Stimulated activated naive CD4-positive, alpha-beta T cell treated with Interleukin-2 at 50 U/mL for 16 hours (primary cell): ENCODE measurements around the gene EPB41L4B.
"Not testable (repeated sequence)": the region's sequence is repeated elsewhere in the genome, so short reads cannot be mapped to it uniquely, and the experiment has no call there.

Experiments used
- DNase-seq: peaks from one replicate; lab custom pipeline; 2025; lab: John Stamatoyannopoulos, UW

EPB41L4B gene

DNA sequence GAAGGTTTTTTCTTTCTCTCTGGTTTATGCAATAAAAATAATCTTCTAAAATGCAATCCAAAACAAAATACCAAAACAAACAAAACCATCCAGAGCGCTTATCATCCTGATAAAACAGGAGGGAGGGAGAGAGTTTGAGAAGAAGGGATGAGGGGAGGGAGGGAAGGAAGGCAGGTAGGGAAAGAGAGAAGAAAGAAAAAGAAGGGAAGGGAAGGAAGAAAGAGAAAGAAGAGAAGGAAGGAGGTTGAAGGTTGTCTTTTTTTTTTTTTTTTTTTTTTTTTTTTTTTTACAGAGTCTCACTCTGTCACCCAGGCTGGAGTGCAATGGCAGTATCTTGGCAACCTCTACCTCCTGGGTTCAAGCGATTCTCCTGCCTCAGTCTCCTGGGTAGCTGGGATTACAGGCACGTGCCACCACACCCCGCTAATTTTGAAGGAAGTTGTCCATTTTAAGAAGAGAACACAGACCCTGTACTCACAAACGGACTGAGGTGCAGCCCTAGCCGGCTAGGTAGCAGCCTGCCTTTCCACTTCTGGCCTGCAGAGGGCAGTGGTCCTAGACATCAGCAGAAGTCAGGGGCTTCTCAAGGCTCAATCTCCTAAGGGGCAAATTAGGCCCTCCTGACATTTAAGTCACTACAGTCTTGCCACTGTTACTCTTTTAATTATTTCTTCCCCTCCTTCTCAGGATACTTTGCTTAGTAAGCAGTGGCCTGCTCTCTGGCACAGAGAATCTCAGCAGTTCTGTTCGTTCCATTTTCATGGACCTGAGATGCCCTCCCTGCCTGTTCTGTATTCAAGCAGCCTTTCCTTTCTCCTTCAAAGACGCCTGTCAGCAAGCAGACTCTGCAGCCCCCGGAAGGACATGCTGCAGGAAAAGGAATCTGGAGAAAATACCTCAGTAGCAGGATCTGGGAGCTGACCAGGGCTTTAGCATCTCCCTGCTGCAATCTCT, 76.4 kb downstream of the EPB41L4B start:
- DNase-seq = peak; percentile 53

DNA sequence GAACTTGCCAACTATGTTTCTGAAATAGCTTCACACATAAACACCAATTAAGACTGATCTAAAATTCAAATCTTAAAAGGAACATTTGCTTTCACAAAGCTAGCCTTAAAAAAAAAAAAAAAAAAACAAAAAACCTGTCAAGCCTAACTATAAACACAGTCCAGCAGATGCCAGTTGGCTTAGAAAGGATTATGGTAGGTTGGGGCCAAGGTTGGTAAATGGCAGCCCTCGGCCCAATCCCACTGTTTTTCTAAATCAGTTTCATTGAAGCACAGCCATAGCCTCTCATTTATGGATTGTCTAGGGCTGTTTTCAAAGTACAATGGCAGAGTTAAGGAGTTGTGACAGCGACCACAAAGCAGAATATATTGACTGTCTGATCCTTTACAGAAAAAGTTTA, 78.1 kb downstream of the EPB41L4B start:
- no peak for DNase-seq

DNA sequence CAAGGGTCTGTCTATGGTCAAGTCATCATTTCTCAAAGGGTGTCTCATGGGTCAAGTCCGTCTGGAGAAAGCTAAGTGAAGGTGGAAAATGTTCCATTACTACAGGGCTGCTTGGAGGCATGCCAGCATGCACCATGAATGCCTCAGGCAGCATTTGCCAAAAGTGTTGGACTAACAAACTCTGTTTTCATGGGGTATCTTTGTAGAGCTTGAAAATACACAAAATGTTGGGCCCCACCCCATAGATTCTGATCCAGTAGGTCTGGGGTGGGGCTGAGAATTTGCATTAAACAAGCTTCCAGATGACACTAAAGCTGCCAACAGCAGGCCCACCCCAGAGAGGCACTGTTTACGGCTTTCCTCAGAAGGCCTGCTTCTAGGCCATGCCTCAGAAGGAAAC, 78.8 kb downstream of the EPB41L4B start:
- no peak for DNase-seq

DNA sequence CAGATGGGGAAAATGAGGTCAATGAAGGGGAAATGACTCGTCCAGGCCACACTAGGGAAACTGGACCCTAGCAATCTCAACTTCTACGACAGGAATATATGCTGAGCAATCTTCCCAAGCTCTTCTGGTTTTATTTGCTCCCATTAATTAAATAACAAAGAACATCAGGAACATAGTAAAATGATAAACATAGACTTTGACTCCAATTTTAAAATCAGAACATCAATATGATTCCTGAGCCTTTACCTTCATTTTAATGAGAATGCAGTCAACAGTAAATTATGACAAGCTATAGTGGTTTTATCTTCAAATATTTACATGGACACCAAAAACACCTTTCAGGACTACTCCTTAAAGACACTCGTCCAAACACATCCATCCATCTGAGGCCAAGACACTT, 79.7 kb downstream of the EPB41L4B start:
- no peak for DNase-seq

DNA sequence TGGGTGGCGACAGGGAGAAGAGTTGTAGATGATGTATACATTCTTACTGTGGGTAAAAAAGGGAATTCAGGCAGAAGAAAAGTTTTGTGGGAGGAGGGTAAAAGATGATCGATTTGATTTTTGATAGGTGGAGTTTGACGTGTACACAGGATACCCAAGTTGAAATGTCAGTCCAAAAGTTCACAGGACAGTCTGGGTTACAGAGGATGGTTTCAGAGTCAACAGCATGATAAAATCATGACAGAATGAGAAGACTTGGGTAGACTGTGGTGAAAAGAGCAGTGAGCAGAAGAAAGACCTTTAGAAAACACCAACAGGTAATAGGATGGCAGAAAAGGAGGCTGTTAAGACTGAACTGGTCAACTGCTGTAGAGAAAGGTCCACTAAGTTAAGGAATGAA, 81.6 kb downstream of the EPB41L4B start:
- DNase-seq = no peak

DNA sequence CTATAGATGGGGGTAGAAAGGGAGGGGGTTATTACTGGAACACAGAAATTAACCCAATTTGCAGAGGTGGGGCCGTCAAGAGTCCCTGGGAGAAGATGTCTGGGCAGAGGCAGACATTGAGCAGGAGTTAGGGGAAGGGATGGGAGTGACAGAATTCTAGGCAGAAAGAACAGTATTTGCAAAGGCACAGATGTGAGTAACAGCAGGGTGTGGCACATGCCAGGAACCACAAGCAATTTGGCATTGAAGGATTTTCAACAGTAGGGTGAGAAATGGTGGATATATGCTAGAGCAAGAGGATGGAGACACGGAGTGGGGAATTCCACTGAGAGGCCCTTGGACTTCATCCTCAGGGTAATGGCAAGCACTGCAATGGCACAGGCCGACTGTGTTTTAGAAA, 82.2 kb downstream of the EPB41L4B start:
- DNase-seq = no peak

DNA sequence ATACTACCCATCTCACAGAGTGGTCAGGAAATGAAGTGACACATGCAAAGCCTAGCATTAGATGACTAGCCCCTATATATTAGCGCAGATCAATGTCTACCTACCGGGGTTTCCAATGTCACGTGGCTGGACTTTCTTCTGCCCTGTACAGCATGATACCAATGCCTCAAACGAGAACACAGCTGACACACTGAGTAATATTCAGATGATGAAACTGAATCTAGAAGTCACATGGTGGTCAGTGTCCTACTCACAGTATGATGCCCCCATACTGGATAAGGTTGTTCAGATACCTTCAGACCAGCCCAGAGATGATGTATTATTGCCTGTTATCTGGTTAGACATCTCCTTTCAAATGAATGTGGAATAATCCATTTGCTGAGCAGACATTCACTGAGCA, 82.7 kb downstream of the EPB41L4B start:
- DNase-seq = no peak

DNA sequence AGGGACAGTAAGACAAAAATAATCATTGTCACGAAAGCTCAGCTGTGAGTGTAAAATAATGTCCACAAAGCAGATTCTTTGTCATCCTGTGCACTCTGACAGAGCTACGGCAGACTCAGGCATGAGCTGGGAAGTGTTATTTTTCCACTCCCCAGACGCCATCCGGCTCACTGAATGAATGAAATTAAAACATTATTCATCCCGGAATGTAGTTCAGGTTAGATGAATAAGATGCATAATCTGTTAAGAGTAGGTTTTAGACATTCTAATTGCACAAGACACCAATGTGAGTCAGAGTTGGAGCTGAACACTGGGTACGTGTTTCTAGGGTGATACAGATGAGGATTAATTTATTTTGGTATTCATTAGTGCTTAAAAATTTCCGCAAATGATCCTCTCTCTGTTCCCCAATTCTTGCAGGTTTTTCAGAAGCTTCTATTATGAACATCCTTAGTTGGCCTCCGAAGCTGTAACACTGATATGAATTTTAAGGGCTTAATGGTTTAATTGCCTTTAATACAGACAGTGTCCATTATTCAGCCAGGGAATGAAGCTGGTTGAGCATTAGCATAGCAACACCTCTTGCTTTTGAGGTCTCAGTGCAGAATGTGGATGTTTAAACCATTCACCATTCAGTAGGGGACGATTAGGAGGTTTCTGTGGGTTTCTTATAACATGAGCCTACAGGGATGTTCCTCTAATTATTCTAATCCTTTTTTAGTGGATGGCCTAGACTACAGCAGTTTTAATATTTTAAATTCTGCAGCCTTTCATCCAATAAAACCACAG, 88.2 kb downstream of the EPB41L4B start:
- no peak for DNase-seq

DNA sequence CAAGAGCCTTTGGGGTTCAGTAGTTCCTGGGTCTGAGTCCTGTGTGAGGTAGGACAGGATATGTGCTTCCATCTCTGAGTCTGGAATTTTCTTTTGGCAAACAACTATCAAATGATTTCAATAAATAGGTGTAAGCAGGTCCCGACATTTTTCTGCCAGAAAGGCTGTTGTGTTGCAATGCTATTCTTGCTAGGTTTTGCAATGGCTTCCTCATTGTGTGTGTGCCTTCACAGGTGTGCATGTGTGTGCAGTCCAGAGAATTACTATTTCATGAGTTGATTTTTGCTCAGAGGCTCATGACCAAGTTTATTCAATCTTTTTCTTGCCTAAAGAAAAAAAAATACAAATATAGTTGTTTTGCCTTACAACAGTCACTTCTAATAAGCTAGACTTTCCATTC, 89.3 kb downstream of the EPB41L4B start:
- DNase-seq = no peak

DNA sequence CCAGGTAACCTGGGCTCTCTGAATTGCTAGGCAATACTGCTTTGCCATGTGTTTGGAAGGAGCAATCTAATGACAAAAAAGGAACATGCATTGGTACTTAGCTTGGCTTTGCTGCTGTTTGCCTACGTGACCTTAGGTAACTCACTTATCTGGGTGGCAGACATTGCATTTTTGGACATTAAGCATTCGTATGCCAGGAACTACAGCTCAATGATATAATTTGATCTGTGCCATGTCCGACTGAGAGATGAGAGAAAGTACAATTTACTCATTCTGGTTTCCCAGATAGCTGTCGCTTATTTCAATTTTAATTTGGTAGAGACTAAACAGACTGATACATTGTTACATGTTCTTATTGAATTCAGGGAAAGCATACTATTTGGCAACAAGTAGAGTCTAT, 90.6 kb downstream of the EPB41L4B start:
- DNase-seq = no peak

DNA sequence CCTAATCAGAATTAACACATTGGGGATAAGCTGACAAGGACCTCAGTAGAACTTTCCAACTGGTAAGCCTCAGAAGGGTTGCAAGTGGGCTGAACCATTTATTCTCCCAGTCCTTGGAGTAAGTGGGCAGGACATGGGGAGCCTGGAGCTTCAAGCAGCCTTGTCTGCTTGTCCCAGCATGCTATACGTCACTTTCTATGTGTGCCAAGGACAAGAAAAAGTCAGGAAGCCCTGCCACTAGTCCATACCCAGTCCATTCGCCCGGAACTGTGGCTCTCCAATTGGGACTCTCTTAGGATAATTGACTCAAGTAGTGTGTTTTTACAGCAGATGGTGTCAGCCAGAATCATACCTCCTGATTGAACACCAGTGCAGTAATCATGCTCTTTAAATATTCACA, 91.2 kb downstream of the EPB41L4B start:
- no peak for DNase-seq

DNA sequence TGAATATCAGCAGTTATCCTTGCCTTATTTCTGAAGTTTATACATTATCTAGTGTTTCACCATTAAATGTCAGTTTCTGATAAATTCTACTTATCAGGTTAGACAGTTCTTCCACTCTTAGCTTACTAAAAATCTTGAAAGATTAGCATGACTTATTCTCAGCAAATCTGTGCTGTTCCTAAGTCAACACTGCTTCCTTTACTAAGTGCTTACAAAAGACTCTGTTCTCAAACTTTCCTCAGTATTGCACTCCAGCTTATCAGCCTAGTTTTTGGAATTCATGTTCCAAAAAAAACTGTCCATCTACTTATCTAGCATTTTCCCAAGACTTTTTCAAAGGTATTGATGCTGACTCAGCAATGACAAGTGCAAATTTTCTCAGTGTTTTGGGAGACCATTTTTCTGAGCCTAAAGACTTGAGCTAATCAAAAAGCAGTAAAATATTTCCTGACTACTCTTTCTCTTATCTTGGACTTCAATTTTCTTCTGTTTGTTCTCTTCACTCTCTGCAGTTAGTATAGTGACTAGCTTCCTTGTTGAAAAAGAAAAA, 92.7 kb downstream of the EPB41L4B start:
- no peak for DNase-seq

DNA sequence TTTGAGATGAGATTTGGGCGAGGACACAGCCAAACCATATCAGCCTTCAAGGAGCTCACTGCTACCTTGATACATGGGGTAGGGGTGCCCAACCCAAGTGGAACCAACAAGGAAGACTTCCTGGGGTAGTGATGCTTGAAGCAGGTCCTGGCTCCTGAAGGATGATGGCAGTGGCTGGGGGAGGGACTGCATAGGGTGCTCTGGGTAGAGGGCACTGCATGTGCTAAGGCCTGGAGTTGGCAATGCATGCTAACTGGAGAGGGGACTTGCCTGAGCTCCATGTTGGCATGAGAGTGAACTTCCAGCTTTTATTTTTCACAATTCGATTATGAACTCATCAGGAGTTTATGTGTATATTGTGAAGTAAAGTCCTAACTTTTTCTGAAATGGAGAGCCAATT, 95.2 kb downstream of the EPB41L4B start:
- no peak for DNase-seq

DNA sequence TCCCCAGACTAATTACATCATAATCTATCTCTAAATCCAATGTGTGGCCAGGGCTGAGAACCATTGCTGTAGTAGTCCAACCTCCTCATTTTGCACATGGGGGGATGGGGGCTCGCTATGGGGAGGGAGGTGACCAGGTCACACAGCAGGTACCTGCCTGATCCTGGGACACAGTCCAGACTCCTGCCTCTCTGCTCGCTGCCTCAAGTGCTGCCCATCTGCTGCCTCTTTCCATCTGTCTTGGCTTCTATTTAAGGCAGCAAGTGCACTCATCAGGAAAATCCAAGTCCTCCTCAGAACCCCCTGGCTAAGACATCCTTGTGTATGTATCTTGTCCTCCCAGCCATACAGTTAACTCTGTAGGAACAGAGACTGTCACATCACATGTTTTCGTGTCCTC, 96.1 kb downstream of the EPB41L4B start:
- DNase-seq = no peak

DNA sequence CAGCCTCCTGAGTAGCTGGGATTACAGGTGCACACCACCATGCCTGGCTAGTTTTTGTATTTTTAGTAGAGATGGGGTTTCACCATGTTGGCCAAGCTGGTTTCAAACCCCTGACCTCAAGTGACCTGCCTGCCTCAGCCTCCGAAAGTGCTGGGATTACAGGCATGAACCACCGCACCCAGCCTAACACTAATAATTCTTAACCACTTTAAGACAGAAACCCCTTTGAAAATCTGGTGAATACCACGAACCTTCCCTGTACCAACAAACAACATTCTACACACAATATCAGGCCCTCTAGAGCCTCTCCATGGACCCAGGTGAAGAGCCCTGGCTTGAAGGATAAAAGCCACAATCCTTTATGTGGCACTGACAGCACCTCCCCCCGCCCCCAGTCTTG, 102.6 kb downstream of the EPB41L4B start:
- DNase-seq = not testable (repeated sequence)

DNA sequence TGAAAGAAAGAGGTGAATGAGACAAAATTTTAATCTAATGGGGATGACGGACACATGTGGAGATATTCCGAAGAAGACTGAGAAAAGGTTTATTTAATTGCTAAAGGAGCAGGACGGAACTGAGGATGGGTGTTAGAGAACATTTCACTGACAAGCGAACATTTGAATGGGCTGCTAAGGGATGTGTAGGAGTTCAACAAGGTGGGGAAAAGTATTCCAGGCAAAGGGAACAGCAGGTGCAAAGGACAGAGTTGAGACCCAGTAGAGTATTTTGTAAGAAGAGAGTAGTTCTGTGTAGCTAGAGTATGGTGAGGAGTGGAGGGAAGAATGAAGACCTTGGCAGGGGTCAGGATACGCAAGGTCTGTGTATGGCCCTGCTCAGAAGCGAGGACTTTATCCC, 106.4 kb downstream of the EPB41L4B start:
- no peak for DNase-seq

DNA sequence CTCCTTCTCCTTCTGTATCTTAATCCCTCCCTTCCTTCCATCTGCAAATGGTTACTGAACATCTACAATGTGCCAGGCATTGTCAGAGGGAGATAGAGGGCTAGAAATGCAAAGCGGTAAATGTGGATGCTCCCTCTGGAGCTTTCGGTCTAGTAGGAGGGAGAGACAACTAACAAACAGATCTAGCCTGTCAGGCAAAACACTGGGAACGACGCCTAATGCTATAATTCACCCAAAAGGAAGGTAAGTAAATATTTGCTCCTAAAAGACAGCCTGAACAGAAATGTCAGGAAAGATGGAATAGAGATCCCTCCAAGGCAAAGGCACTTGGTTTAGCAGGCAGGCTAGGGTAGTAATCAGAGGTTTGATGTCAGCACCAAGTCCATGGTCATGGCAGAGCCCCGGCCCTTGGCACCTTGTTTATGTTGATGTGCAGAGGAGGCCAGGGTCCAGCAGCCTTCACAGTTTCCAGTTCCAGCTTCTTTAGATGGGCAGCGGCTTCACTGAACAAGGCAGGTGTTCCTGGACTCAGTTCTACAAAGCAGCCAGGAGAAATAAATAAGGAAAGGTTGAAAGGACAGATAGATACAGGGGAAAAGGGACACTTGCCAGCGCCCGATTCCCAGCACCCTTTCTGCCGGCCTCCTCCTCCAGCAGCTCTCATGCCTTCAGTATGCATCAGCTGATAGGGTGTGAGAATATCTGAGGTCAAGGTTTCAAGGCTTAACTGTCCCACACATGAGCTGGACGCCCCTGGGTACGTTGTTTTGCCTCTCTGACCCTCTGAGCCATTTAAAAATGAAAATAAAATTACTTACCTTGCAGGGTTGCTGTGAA, 107.4 kb downstream of the EPB41L4B start:
- no peak for DNase-seq

DNA sequence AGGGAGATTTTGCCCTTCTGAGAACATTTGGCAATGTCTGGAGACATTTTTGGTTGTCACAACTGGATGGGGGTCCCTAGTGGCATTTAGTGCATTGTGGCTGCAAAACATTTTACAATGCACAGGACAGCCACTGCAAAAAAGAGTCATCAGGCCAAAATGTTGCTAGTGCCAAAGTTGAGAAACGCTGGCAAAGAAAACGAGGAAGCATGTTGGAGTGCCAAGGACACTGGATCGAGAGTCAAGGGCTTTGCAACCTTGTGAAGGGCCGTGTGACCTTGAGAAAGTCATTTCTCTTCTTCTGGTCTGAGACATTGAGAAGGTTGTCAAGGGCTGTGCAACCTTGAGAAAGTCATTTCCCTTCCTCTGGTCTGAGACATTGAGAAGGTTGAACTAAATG, 108.1 kb downstream of the EPB41L4B start:
- DNase-seq = no peak

DNA sequence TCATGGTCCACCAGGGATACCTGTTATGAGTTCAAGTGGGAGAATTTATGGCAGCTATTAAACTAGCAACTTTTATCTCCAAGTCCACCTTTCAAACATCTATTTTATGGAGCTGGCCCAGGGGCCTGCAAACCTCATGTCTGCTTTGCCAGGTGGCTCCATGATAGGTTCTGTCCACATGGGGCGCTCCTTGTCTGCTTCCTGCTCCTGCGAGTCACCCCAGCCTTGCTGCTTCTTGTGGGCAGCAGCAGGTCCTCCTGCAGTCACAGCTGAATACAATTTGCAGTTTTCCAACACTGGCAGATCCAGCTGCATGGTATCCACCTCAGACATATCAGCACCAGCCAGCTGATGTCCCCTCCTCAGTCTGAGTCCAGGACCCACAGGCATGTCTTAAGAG, 114.2 kb downstream of the EPB41L4B start:
- DNase-seq = no peak

DNA sequence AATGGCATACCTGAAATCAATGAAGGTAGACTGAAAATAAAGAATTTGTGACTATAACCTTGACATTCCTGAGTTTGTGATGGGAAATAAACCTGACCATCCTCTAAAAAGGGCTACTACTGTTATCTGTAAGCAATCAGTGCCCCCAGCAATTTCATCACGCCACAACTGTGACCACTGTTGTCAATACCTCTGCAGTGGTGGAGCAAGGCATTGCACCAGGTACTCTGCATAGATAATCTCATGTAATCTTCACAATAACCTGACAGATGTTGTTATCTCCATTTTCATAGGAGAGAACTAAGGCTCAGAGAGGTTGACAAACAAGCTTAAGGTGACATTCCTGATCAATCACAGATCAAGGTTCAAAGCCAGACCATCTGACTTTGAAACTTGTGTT, 115.3 kb downstream of the EPB41L4B start:
- no peak for DNase-seq

DNA sequence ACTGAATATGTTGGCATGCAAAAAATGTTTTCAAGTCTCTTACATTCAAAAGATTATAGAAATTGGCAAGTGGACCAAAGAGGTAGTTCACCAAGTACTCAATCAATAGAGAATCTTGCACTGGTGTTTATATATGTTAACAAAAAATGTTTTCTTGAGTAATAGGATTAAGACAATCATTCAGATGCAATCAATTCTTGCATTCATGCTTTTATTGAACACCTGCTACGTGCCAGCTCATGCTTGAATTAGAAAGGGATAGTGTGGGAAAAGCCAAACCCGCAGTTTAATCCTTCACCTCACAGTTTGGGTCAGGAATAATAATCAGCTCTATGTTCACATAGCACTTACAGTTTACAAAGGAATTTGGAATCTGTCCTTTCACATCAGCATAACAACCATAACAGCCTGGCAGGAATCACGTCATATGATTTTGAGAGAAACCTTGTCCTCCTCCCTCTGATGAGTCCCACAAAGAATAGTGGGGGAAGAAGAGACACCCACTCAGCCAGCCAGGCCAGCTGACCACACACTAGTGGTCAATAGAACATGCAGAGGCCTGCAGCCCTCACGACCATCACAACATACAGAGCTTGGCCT, 117.0 kb downstream of the EPB41L4B start:
- no peak for DNase-seq

DNA sequence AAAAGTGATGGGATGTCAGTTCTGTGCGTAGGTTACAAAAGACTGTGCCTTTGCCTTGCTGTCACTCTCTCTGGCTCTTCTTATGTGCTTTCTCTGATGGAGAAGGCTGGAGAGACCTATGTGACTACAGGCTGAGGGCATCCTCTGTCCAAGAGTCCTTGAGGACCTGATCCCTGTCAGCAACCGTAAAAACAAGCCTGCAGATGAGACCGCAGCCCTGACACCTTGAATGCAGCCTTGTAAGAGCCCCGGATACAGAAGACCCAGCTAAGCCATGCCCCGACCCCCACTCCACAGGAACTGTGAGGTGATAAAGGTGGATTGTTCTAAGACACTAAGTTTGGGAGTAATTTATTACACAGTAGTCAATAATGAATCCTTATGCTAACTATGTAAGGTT, 121.2 kb downstream of the EPB41L4B start:
- no peak for DNase-seq
